K562 (cell line): ENCODE results near the gene FAM3C. TPM values are rescaled to one million over a fixed set of nuclear protein-coding genes. Genes with fewer than 3 reads are reported as not detected.

Experiments used
- DMBX1 ChIP-seq: fragments of 250-450 bp; sonication (Bioruptor Pico); IDR thresholded peaks from 2 replicates; pipeline ENCODE4 v1.8.0; 2022; ENCODE audit warnings: inconsistent platforms, mild to moderate bottlenecking, moderate library complexity, borderline replicate concordance
- polyA plus RNA-seq, 8 experiments: library from polyadenylated mRNA; depleted of rRNA in 4 of 8; stranded (reverse) in 5 of 8; unstranded in 3 of 8; fragments of >200 nt; fragmentation: Nextera tagmentation in 2 of 8; fragmentation: Illumina TruSeq in 1 of 8; extraction: Ambion mirVana in 2 of 8; extraction: Trizol in 1 of 8; gene quantifications; 2 replicates each; pipeline versions ENCODE4 v1.2.1 to v1.2.3, GENCODE V29; 2011 to 2014; ENCODE audit warnings: inconsistent platforms in 1 of 8, missing spikeins in 1 of 8
- total RNA-seq, 7 experiments: library from RNA; depleted of rRNA in 6 of 7; stranded (reverse); fragments of >200 nt in 6 of 7; fragmentation: Illumina TruSeq in 2 of 7; extraction: Trizol in 2 of 7; gene quantifications; 2 replicates each; pipeline versions ENCODE4 v1.2.1 to v1.2.3, GENCODE V29; 2011 to 2021; ENCODE audit warnings: low replicate concordance in 1 of 7
- TF ChIP-seq, protein P1 (sequence below), 2 experiments: fragments of 450-650 bp in 1 of 2; sonication (generic) in 1 of 2; formaldehyde crosslinking in 1 of 2; IDR thresholded peaks; 2 replicates each; pipeline versions ENCODE4 v1.7.1 to v1.9.0; 2016 to 2022; ENCODE audit warnings: inconsistent platforms in 1 of 2, mild to moderate bottlenecking in 1 of 2, missing genetic modification reagents in 1 of 2

Gene FAM3C
- total and polyA plus RNA-seq, 9 of the 15 experiments (the other 6 are each of a cell fraction or from before 2014, with no cell fraction given) = 10.6 to 42.6 (median 30.0) TPM

DNA sequence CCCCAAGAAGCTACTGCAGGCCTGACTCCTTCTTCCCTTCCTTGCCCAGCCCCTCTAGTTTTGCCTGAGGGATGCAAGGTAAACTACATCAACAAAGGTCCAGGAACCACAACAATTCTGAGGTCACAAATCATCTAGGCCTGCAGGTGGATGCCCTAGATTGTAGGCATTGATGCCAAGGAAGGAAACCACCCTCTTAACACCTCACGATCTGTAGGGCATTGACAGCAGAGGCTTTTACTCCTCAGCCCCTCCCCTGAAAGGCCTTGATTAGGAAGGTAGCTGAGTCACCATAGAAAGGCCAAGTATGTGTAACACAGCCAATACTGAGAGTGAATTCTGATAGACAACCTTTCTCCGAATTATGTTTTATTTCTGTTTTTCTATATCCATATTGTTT is 46.7 kb upstream of the FAM3C start (continued):
- TF ChIP-seq, protein P1, sequence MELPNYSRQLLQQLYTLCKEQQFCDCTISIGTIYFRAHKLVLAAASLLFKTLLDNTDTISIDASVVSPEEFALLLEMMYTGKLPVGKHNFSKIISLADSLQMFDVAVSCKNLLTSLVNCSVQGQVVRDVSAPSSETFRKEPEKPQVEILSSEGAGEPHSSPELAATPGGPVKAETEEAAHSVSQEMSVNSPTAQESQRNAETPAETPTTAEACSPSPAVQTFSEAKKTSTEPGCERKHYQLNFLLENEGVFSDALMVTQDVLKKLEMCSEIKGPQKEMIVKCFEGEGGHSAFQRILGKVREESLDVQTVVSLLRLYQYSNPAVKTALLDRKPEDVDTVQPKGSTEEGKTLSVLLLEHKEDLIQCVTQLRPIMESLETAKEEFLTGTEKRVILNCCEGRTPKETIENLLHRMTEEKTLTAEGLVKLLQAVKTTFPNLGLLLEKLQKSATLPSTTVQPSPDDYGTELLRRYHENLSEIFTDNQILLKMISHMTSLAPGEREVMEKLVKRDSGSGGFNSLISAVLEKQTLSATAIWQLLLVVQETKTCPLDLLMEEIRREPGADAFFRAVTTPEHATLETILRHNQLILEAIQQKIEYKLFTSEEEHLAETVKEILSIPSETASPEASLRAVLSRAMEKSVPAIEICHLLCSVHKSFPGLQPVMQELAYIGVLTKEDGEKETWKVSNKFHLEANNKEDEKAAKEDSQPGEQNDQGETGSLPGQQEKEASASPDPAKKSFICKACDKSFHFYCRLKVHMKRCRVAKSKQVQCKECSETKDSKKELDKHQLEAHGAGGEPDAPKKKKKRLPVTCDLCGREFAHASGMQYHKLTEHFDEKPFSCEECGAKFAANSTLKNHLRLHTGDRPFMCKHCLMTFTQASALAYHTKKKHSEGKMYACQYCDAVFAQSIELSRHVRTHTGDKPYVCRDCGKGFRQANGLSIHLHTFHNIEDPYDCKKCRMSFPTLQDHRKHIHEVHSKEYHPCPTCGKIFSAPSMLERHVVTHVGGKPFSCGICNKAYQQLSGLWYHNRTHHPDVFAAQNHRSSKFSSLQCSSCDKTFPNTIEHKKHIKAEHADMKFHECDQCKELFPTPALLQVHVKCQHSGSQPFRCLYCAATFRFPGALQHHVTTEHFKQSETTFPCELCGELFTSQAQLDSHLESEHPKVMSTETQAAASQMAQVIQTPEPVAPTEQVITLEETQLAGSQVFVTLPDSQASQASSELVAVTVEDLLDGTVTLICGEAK (IDR thresholded peaks at IDR 0.05) = no peak
- TF ChIP-seq, protein P1 (CRISPR knock-in tag; IDR thresholded peaks at IDR 0.05) = no peak
- TF ChIP-seq DMBX1 = no peak
